GM10248 (cell line): Measurements from ENCODE around the gene MOB3A.

Experiments used
- CTCF ChIA-PET: fragments of 300-600 bp; sonication (Branson Sonifier 250); formaldehyde crosslinking; extraction: SDS; loops from one replicate; lab custom pipeline; 2021; ENCODE audit warnings: antibody characterized with exemption; lab: Yijun Ruan, JAX
- POLR2A ChIA-PET: fragments of 350-650 bp; sonication (Branson Sonifier 250); formaldehyde crosslinking; extraction: SDS; loops from one replicate; lab custom pipeline; 2020; ENCODE audit warnings: antibody characterized with exemption; lab: Yijun Ruan, JAX
- DNase-seq: peaks from one replicate; pipeline ENCODE4 v3.0.0; 2012; ENCODE audit errors: extremely low spot score
- CTCF ChIP-seq: IDR thresholded peaks from 2 replicates; pipeline ENCODE4 v1.5.1; 2012; ENCODE audit warnings: mild to moderate bottlenecking, low read depth; ENCODE audit errors: extremely low read depth, missing control alignments, control extremely low read depth

The MOB3A gene

GRCh38 chr19:2026770-2027169 is 69.4 kb downstream of the MOB3A start:
- no peak for TF ChIP-seq CTCF
- CTCF ChIA-PET, result interaction anchor here (5.9 kb wide), 1 partner anchor 7 kb away, joined by 33 read pairs; no protein-coding TSS in a partner anchor
- POLR2A ChIA-PET, result no interaction called here
- no peak for DNase-seq

GRCh38 chr19:2022289-2022688 is 73.8 kb downstream of the MOB3A start:
- TF ChIP-seq CTCF, result no peak
- DNase-seq, result no peak
- ChIA-PET CTCF (interaction anchor here (1.0 to 1.3 kb wide), 2 partner anchors 10 to 13 kb away, joined by 3 read pairs; no protein-coding TSS in a partner anchor), POLR2A (no interaction called here)

- no peak for DNase-seq
- ChIA-PET POLR2A (no interaction called here), CTCF (interaction anchor here (1.6 to 3.5 kb wide), 3 partner anchors 8 to 63 kb away, joined by 3 to 33 read pairs (median 13); no protein-coding TSS in a partner anchor)
- no peak for TF ChIP-seq CTCF
Measured at GRCh38 chr19:2021453-2022140, 74.5 kb downstream of the MOB3A start.
